NCI-H1417 treated with DMSO at 0.1 percent for 48 hours (cell line): ENCODE measurements around the gene COL26A1.
"Not testable (repeated sequence)": the region's sequence is repeated elsewhere in the genome, so short reads cannot be mapped to it uniquely, and the experiment has no call there.

Experiments
- DNase-seq: peaks from one replicate; lab custom pipeline; 2025; lab: John Stamatoyannopoulos, UW

COL26A1 gene

DNA sequence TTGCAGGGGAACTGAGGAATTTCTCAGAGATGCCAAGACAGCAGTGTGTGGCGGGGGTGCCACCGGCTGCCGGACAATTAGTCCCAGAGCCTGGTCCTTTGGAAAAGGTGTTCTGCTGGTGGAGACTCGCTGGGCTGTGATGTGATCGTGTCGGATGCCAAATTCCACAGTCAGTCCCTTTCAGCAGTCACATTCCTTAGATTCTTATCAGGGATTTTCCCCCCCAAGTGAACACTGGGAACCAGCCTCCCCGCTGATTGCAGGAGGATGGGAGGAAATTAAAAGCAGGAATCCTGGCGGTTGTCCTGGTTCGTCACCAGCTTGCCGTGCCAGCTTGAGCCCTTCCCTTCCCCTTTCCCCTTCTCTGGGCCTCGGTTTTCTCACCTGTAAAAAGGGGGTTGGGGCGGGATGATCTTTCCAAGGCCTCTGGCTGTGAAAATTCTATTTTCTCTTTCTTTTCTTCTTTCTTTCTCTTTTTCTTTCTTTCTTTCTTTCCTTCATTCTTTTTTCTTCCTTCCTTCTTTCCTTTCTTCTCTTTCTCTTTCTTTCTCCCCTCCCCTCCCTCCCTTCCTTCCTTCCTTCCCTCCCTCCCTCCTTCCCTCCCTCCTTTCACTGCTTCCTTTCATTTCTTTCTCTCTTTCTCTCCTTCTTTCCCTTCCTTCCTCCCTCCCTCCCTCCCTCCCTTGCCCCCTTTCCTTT is 39.6 kb downstream of the COL26A1 start:
- DNase-seq = no peak

- no peak for DNase-seq
Measured at GRCh38 chr7:101402835-101403234, 40.2 kb downstream of the COL26A1 start.

- no peak for DNase-seq
Measured at GRCh38 chr7:101405474-101406067, 42.9 kb downstream of the COL26A1 start.

- DNase-seq = no peak
Measured at GRCh38 chr7:101410743-101411507, 48.2 kb downstream of the COL26A1 start.

- no peak for DNase-seq
Measured at GRCh38 chr7:101411508-101411874, 48.8 kb downstream of the COL26A1 start.

DNA sequence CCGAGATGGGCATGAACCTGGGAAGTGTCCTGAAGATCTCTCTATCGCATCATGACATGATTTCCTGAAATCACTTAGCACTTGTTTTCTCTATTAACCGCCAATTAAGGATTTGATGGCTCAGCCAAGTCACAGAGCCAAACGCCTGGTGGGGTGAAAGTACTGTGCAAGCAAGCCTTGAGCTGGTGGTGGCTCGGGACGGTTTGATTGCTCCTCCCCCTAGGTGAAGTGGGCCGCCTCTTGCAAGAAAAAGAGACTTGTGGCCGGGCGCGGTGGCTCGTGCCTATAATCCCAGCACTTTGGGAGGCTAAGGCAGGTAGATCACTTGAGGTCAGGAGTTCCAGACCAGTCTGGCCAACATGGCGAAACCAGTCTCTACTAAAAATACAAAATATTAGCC is 50.3 kb downstream of the COL26A1 start:
- DNase-seq = no peak

DNA sequence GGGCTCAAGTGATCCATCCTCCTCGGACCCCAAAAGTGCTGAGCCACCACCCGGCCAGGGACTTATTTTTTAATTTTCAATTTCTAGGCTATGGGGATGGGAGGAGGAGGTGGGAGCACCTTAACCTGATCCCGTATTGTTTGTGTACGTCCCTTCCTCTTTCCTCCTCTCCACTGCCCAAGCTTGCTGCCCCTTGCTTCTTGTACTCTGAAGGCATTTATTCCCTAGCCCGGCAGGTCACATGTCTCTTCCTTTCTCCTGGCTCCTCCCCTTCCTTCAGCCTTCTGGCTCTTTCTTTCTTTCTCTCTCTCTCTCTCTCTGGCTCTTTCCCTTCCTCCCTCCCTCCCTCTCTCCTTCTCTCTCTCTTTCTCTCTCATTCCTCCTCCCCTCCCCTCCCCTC is 56.0 kb downstream of the COL26A1 start:
- no peak for DNase-seq

- DNase-seq = no peak
Measured at GRCh38 chr7:101419831-101420230, 57.2 kb downstream of the COL26A1 start.

- no peak for DNase-seq
Measured at GRCh38 chr7:101420436-101420835, 57.8 kb downstream of the COL26A1 start.

- DNase-seq = no peak
Measured at GRCh38 chr7:101422356-101423195, 59.9 kb downstream of the COL26A1 start.

DNA sequence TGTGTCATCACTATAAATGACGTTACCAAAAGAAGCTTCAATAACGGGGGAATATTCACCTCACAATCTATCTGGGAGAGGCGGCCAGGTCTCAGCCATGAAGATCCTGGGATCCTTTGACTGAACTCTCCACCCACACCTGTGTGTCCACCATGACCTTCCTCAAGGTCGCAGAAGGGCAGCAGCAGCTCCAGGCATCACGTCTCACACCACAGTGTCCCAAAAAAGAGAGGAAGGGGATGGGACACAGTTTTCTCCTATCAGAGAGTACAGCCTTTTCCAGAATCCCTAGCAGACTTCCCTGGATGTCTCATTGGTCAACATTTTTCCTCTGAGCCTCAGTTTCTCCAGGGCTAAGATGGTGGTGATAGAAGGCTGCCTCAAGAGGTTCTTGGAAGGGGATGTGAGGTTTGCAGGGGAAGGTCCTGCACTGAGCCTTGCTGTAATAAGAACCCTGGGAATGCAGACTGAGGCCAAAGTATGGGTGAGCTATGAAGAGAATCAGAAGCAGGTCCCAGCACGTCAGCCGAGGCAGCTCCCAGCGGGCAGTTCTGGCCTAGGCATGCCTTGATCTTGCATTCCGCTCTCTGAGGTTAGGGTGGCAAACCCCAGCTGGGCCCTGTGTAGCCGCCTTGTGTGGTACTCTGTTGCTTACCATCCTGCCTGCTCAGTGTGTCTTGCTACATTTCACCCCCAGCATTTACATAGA is 63.8 kb downstream of the COL26A1 start:
- no peak for DNase-seq

DNA sequence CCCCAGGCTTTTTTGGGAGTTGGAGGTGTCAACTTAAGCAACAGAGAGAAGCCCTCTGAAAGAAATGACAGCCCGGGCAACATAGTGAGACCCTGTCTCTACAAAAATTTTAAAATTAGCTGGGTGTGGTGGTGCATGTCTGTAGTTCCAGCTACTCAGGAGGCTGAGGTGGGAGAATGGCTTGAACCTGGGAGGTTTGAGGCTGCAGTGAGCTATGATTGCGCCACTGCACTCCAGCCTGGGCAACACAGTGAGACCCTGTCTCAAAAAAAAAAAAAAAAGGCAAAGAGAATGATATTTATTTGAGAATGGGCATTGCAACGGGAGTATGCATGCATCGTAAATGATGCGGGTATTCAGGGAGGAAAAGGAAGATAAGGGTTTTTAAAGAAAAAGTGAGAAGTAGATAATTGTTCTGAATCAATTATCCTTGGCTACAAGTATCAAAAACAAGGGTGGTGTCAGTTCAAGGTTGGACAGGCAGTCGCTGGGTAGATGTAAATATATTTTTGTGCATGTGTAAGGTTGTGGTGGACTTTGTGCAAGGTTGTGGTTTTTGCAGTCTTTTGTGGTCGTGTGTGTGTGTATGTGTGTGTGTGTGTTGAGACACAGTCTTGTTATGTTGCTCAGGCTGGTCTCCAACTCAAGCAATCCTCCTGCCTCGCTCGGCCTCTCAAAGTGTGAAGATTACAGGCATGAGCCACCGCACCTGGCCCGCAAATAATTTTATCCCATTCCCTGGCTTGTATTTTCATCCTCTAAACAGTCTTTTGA is 65.6 kb downstream of the COL26A1 start:
- no peak for DNase-seq

DNA sequence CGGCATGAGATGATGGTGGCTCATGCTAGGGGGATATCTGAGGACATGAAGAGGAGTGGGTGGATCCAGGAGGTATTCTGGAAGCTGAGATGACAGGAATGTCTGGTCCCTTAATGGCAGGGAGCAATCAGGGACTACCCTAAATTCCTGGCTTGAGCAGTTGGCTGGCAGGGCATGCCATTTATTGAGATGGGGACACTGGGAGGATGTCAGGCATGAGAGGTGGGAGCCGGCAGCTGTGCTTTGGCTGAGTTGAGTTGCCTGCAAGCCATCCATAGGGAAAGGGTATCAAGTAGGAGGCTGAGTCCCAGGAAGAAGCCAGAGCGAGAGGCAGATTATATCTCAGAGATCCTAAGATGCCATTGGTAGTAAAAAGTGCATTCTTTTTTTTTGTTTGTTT is 69.6 kb downstream of the COL26A1 start:
- DNase-seq = no peak

GRCh38 chr7:101433688-101434087 is 71.0 kb downstream of the COL26A1 start:
- no peak for DNase-seq

GRCh38 chr7:101434155-101434554 is 71.5 kb downstream of the COL26A1 start:
- DNase-seq = not testable (repeated sequence)

- no peak for DNase-seq
Measured at GRCh38 chr7:101435461-101436220, 73.0 kb downstream of the COL26A1 start.

- DNase-seq = no peak
Measured at GRCh38 chr7:101436221-101436735, 73.6 kb downstream of the COL26A1 start.

DNA sequence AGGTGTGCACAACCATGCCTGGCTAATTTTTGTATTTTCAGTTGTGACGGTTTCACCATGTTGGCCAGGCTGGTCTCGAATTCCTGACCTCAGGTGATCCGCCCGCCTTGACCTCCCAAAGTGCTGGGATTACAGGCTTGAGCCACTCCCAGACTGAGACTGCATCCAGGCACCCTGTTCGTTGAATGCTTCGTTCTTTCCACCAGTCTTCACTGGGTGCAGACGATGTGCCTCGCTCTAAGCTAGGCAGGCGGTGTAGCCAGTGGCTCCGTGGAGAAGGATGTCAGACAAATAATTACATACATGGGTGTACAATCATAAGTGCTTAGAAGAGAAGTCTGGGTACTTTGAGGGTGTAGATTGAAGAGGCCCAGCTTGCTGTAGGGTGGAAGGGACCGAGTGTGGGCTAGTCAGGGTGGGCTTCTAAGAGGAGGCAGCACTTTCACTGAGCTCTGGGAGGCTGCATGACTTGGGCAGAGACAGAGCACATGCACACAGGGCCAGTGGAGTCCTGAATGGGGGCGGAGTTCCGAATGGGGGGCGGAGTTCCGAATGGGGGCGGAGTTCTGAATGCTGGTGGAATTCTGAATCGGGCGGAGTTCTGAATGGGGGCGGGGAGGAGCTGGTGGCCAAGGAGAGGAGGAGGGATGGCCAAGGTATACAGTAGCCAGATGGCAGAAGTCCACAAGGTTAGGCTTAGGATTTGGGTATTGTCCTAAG is 74.3 kb downstream of the COL26A1 start:
- no peak for DNase-seq

- no peak for DNase-seq
Measured at GRCh38 chr7:101441890-101442289, 79.2 kb downstream of the COL26A1 start.
